NCI-H1417 (cell line): Measurements from ENCODE around the gene GPR3.
"Not testable (repeated sequence)": the region's sequence is repeated elsewhere in the genome, so short reads cannot be mapped to it uniquely, and the experiment has no call there.

Source experiments
- DNase-seq, 3 experiments: peaks; one replicate each; lab custom pipeline; 2025; lab: John Stamatoyannopoulos, UW

Gene GPR3

DNA sequence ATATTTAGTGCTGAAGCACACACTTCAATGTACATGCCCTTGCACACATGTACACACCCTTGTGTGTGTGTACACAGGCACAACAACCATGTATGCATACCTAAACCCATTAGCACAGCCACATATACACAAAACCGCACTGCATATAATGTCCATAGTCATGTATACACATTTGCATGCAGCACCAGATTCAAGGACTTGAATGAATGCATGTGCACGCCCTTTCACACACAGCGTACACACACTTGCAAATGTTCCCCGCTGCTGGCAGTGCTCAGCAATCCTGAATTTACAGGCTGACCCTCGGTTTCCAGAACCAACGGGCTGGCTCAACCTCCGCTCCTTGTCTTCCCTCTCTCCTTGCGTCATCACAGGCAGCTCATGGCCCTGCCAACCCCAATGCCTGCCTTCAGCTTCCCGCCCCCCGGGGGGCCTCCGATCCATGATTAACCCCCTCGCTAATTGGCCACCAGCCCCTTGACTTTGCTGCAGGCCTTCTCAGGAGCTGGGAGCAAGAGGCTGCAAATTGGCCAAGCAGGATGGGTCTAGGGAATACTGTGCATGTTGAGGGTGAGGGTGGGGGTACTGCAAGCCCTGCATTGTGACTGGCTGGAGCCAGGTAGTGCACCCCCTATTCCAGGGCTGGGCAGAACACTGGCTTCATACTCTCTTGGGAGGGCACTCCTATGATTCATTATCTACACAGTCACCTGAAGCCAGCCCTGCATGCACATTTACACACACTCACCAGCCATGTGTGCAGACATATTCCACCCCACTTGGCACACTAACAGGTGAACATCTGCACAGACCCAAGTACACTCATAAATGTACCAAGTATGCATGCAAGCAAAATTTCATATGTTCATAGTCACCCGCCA is 7.9 kb downstream of the GPR3 start:
- DNase-seq, result no peak

GRCh38 chr1:27400963-27401341 is 8.5 kb downstream of the GPR3 start:
- no peak for DNase-seq

GRCh38 chr1:27402349-27402754 is 9.9 kb downstream of the GPR3 start:
- no peak for DNase-seq

- DNase-seq, result no peak
Measured at GRCh38 chr1:27403065-27403726, 10.8 kb downstream of the GPR3 start.

DNA sequence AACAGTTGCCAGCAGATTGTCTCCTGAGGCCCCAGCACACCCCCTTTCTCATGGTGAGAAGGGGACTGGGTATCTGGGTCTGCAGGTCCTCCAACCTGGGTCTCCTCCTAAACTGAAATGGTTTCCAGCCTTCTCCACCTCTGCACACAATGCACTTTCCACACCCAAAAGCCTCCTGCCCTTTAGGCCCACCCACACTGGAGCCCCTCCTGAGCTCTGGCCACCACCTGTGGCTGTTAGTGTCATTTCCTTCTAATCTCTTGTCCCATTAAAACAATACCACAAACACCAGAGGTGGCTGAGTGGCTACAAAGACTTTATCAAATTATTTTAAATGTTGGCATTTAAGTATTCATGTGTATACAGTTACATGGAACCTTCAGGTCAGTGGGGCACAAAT is 11.5 kb downstream of the GPR3 start:
- DNase-seq, result no peak

DNA sequence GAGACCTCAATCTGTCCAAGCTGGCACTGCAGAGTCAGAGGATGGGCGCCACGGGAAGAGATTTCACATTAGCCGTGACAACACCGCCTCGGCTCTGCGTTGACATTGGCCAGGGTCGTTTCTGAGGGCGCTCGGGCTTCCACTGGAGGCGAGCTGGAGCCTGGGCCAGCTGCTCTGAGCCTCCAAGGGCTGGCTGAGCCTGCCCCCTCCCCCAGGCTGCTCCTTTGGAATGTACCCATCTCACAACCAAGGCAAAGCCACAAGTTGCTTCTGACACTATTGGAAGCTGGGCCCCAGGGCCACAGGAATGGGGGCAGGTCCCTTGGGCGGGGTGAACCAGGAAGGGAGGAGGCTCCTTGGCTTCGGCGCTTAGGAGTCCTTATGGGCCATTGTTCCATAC is 12.7 kb downstream of the GPR3 start:
- no peak for DNase-seq

GRCh38 chr1:27405598-27406361 is 13.4 kb downstream of the GPR3 start:
- not testable (repeated sequence) for DNase-seq

DNA sequence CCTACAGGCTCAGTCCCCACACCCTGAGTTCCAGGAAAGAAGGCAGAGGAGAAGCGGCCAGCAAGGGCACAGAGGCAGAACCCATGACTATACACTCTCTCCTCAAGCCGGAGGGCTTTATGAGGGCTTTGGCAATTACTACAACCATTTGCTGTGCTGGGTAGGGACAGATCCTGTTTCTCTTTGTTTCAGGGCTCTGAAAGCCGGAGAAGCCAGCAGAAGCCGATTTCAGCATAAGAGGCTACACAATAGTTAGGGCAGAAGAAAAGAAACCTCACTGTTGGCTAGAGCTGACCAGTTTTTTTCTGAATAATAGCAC is 13.9 kb downstream of the GPR3 start:
- DNase-seq, result no peak

DNA sequence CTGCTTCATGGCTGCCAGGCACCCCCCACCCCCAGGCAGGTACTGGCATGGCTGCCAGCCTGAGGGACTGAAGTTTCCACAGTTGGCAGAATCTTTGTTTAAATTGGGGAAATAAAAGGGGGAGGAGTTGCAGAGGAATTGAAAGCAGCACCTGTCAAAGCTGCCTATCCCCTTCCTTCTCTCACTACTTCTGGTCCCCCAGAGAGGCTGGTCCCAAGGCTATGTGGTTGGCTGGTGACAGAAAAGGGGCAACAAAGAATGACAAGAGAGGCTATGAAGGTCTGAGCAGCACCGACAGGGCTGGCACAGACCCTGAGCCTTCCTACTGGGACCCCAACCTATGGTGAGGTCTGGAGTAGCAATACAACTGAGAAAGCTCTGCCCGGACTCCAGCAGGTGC is 14.4 kb downstream of the GPR3 start:
- DNase-seq, result not testable (repeated sequence)

GRCh38 chr1:27408151-27408550 is 15.7 kb downstream of the GPR3 start:
- DNase-seq, result no peak

DNA sequence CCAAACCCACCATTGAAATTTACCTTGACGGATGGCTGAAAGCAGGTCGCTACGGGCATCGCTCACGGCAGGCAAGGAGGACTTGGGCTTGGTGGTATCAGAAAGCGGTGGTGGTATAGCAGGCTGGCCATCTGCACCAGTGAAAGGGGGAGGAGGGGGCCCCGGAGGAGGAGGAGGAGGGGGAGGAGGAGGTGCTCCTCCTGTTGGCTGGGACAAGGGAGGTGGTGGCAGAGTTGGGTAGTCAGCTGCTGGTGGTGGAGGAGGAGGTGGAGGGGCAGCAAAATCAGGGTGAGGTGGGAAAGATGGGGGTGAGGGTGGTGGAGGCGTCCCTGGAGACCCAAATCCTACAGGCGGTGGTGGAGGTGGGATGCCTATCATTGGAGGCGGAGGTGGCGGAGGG is 17.2 kb downstream of the GPR3 start:
- DNase-seq, result no peak

- no peak for DNase-seq
Measured at GRCh38 chr1:27410709-27411108, 18.3 kb downstream of the GPR3 start.

DNA sequence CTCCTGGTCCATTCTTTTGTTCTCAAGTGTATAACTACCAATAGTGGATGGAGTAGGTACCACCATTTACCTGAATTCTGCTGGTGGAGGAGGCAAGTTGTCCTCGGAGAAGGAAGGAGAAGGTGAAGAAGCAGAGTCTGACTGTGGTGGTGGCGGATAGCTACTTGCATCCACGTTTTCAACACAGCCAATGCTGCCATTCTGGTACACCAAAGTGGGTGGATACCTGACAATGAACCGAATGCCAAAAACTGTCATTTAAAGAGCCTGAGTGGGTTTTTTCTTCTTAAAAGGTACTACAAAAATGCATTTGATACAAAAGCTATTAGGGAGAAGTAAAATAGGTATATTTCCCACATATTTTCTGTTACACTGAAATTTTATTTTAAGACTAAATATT is 20.1 kb downstream of the GPR3 start:
- DNase-seq, result no peak

GRCh38 chr1:27413004-27413403 is 20.6 kb downstream of the GPR3 start:
- DNase-seq, result no peak

- DNase-seq, result no peak
Measured at GRCh38 chr1:27414091-27414490, 21.7 kb downstream of the GPR3 start.

DNA sequence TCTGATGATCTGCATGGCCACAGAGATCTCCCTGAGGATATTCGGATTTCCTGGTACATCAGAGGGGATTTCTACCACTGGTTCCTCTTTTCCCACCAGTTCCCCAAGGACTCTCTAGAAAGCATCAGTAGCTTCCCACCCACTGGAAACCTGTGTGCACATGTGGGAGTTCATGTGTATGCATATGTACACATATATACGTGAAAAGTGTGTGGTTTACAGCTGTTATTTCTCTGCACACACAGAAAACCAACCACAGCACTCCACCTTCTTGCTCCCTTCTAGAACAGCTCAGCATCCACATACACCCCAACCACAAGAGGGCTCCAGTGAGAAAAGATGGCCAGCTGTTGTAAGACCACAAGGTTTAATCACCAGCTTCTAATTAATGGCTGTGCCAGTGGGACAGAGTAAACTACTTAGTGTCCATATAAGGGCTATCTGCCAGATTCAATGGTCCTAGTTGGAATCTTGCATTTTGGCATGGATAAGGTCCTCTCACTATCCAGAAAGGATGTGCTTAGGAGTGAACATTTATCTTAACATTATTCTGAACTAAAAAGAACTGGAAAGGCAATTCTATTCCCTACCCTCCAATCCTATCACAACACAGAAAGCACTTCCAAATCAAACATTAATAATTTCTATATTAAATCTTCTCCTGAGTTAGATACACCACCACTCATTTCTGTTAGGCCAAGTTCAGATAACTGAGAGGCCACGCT is 24.1 kb downstream of the GPR3 start:
- DNase-seq, result peak; percentile 32 to 87 (median 55)

- DNase-seq, result no peak
Measured at GRCh38 chr1:27417713-27418112, 25.3 kb downstream of the GPR3 start.

- peak in 1 of 3 experiments; percentile 32 for DNase-seq
Measured at GRCh38 chr1:27418326-27419185, 26.1 kb downstream of the GPR3 start.

- no peak for DNase-seq
Measured at GRCh38 chr1:27423709-27424108, 31.3 kb downstream of the GPR3 start.

DNA sequence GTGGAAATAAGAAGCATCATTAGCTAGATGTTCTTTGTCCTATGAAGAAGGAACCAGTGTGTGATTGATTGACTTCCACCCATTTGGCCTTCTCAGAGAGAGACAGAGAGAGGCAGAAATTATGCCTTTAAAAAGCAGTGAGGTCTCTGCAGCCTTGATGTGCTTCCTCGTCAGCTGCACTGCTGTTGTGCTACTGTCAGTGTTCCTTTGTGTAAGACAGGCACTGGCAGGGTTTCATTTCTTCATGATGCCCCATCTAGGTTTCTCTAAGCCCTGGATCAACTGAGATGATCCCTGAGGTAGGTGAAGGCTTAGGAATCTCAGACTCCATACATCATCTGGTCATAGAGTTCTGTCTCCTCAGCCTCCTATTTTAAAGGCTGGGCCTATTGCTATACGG is 34.9 kb downstream of the GPR3 start:
- DNase-seq, result no peak

- DNase-seq, result no peak
Measured at GRCh38 chr1:27427816-27428315, 35.4 kb downstream of the GPR3 start.
